Measurements from ENCODE around the gene SPAAR.
"Not testable (repeated sequence)": the region's sequence is repeated elsewhere in the genome, so short reads cannot be mapped to it uniquely, and the experiment has no call there.

The SPAAR gene

GRCh38 chr9:35923598-35923926, 14.3 kb downstream of the SPAAR start:
- no peak for DNase-seq (ENCODE audit: low read depth)

- peak; percentile 87 for DNase-seq (ENCODE audit: low read depth)
Measured at GRCh38 chr9:35923927-35924763, 14.9 kb downstream of the SPAAR start.

GRCh38 chr9:35928591-35929452, 19.5 kb downstream of the SPAAR start:
- no peak for DNase-seq (ENCODE audit: low read depth)

GRCh38 chr9:35929453-35929718, 20.1 kb downstream of the SPAAR start:
- DNase-seq (ENCODE audit: low read depth), result no peak

- no peak for DNase-seq (ENCODE audit: low read depth)
Measured at GRCh38 chr9:35930521-35930920, 21.2 kb downstream of the SPAAR start.

- DNase-seq (ENCODE audit: low read depth), result no peak
Measured at GRCh38 chr9:35930989-35931388, 21.7 kb downstream of the SPAAR start.

- DNase-seq (ENCODE audit: low read depth), result no peak
Measured at GRCh38 chr9:35932735-35933134, 23.4 kb downstream of the SPAAR start.

- DNase-seq (ENCODE audit: low read depth), result no peak
Measured at GRCh38 chr9:35933550-35934067, 24.3 kb downstream of the SPAAR start.

- not testable (repeated sequence) for DNase-seq (ENCODE audit: low read depth)
Measured at GRCh38 chr9:35934069-35934468, 24.8 kb downstream of the SPAAR start.

GRCh38 chr9:35935261-35935660, 26.0 kb downstream of the SPAAR start:
- DNase-seq (ENCODE audit: low read depth), result no peak

- peak; percentile 72 for DNase-seq (ENCODE audit: low read depth)
Measured at GRCh38 chr9:35935755-35936509, 26.6 kb downstream of the SPAAR start.

GRCh38 chr9:35937227-35937626, 27.9 kb downstream of the SPAAR start:
- no peak for DNase-seq (ENCODE audit: low read depth)

GRCh38 chr9:35938474-35939356, 29.4 kb downstream of the SPAAR start:
- DNase-seq (ENCODE audit: low read depth), result no peak

- DNase-seq (ENCODE audit: low read depth), result no peak
Measured at GRCh38 chr9:35939679-35940250, 30.5 kb downstream of the SPAAR start.

GRCh38 chr9:35940458-35941407, 31.4 kb downstream of the SPAAR start:
- DNase-seq (ENCODE audit: low read depth), result no peak

- DNase-seq (ENCODE audit: low read depth), result no peak
Measured at GRCh38 chr9:35942286-35942685, 33.0 kb downstream of the SPAAR start.

GRCh38 chr9:35944173-35944572, 34.9 kb downstream of the SPAAR start:
- DNase-seq (ENCODE audit: low read depth), result no peak

- no peak for DNase-seq (ENCODE audit: low read depth)
Measured at GRCh38 chr9:35944841-35945240, 35.6 kb downstream of the SPAAR start.

- peak; percentile 45 for DNase-seq (ENCODE audit: low read depth)
Measured at GRCh38 chr9:35945341-35946018, 36.2 kb downstream of the SPAAR start.
